ENCODE results near the gene ITGA3. TPM values are rescaled to one million over a fixed set of nuclear protein-coding genes. Genes with fewer than 3 reads are reported as not detected.

Gene ITGA3
- total and polyA plus RNA-seq, 2 experiments from 2014 or later: 28.5 to 32.8 TPM

GRCh38 chr17:50034498-50035364 lies 21.2 kb upstream of the ITGA3 start:
- Histone ChIP-seq H3K9me3 (ENCODE audit: low read depth) (no peaks in the 10 kb centered on the region), H4K20me1 (ENCODE audit: insufficient read depth, poor library complexity, severe bottlenecking) (no peaks in the 10 kb centered on the region), H3K4me3 (no peak overlapping the region), H3K27ac (no peak overlapping the region), H3K9me2 (replicated peaks; ENCODE audit: insufficient read depth) (no peaks in the 10 kb centered on the region), H3K79me2 (no peaks in the 10 kb centered on the region), H3K4me1 (ENCODE audit: insufficient read depth) (peaks cover 36% of the 10 kb centered on the region), H2AFZ (no peak overlapping the region), H3K27me3 (no peaks in the 10 kb centered on the region), H3K4me2 (no peak overlapping the region), H3K36me3 (replicated peaks; ENCODE audit: insufficient read depth, low read depth) (no peaks in the 10 kb centered on the region)
- TF ChIP-seq EZH2phosphoT487 (IDR thresholded peaks at IDR 0.05; ENCODE audit: low read depth, severe bottlenecking, unreplicated experiment): no peak
- no peak for TF ChIP-seq EZH2 (IDR thresholded peaks at IDR 0.05; ENCODE audit: borderline replicate concordance)
- no peak for TF ChIP-seq CTCF (IDR thresholded peaks at IDR 0.05; ENCODE audit: poor library complexity)
- no peak for DNase-seq (ENCODE audit: low spot score)
- WGBS (ENCODE audit: low lambda C conversion rate, missing lambda C conversion rate): 71% methylated on average over 15 of the region's 16 CpGs

GRCh38 chr17:50035421-50035879 lies 20.5 kb upstream of the ITGA3 start:
- Histone ChIP-seq H3K4me1 (ENCODE audit: insufficient read depth) (peaks cover 36% of the 10 kb centered on the region), H3K4me3 (no peak overlapping the region), H3K36me3 (replicated peaks; ENCODE audit: insufficient read depth, low read depth) (no peaks in the 10 kb centered on the region), H3K4me2 (no peak overlapping the region), H4K20me1 (ENCODE audit: insufficient read depth, poor library complexity, severe bottlenecking) (no peaks in the 10 kb centered on the region), H3K9me2 (replicated peaks; ENCODE audit: insufficient read depth) (no peaks in the 10 kb centered on the region), H3K9me3 (ENCODE audit: low read depth) (no peaks in the 10 kb centered on the region), H3K27ac (no peak overlapping the region), H2AFZ (no peak overlapping the region), H3K79me2 (no peaks in the 10 kb centered on the region), H3K27me3 (no peaks in the 10 kb centered on the region)
- TF ChIP-seq CTCF (IDR thresholded peaks at IDR 0.05; ENCODE audit: poor library complexity): no peak
- no peak for TF ChIP-seq EZH2 (IDR thresholded peaks at IDR 0.05; ENCODE audit: borderline replicate concordance)
- no peak for TF ChIP-seq EZH2phosphoT487 (IDR thresholded peaks at IDR 0.05; ENCODE audit: low read depth, severe bottlenecking, unreplicated experiment)
- 87% methylated on average over 5 of the region's 5 CpGs for WGBS (ENCODE audit: low lambda C conversion rate, missing lambda C conversion rate)
- no peak for DNase-seq (ENCODE audit: low spot score)

GRCh38 chr17:50035945-50036344 lies 20.0 kb upstream of the ITGA3 start:
- TF ChIP-seq EZH2 (IDR thresholded peaks at IDR 0.05; ENCODE audit: borderline replicate concordance): no peak
- TF ChIP-seq CTCF (IDR thresholded peaks at IDR 0.05; ENCODE audit: poor library complexity): no peak
- no peak for TF ChIP-seq EZH2phosphoT487 (IDR thresholded peaks at IDR 0.05; ENCODE audit: low read depth, severe bottlenecking, unreplicated experiment)

More at GRCh38 chr17:50035945-50036344, 20.0 kb upstream of the ITGA3 start:
- Histone ChIP-seq H3K9me2 (replicated peaks; ENCODE audit: insufficient read depth) (no peaks in the 10 kb centered on the region), H2AFZ (no peak overlapping the region), H3K79me2 (no peaks in the 10 kb centered on the region), H3K4me3 (no peak overlapping the region), H3K4me1 (ENCODE audit: insufficient read depth) (peaks cover 36% of the 10 kb centered on the region), H3K27ac (no peak overlapping the region), H3K36me3 (replicated peaks; ENCODE audit: insufficient read depth, low read depth) (no peaks in the 10 kb centered on the region), H3K4me2 (peak overlapping the region; percentile 13), H3K27me3 (no peaks in the 10 kb centered on the region), H4K20me1 (ENCODE audit: insufficient read depth, poor library complexity, severe bottlenecking) (no peaks in the 10 kb centered on the region), H3K9me3 (ENCODE audit: low read depth) (no peaks in the 10 kb centered on the region)
- DNase-seq (ENCODE audit: low spot score): peak; percentile 37
- WGBS (ENCODE audit: low lambda C conversion rate, missing lambda C conversion rate): 75% methylated on average over 1 of the region's 1 CpG

All from hepatocyte (in vitro differentiated cells).